ENCODE measurements around the gene TMEM187. TPM values are rescaled to one million over a fixed set of nuclear protein-coding genes. Genes with fewer than 3 reads are reported as not detected.

Gene TMEM187
- total RNA-seq, 2 experiments from 2014 or later, result 9.9 to 12.6 TPM

- CTCF ChIA-PET, result interaction anchor here (0.7 to 2.6 kb wide), 7 partner anchors 7 to 361 kb away, joined by 3 to 11 read pairs (median 5); no protein-coding TSS in a partner anchor
- Mint-ChIP-seq H3K27me3 (no peaks in the 10 kb centered on the region), H3K36me3 (ENCODE audit: low read depth) (peaks cover 48% of the 10 kb centered on the region), H3K27ac (peak overlapping the region; percentile 35), H3K9me3 (no peaks in the 10 kb centered on the region), H3K4me1 (peaks cover 23% of the 10 kb centered on the region), H3K4me3 (no peak overlapping the region)
- POLR2A ChIA-PET, result interaction anchor here (0.7 to 2.8 kb wide), 3 partner anchors 12 to 34 kb away, joined by 3 to 18 read pairs (median 8); no protein-coding TSS in a partner anchor
- no peak for DNase-seq
Measured at GRCh38 chrX:154014429-154015380, 42.2 kb downstream of the TMEM187 start.

GRCh38 chrX:154015581-154016264 is 43.2 kb downstream of the TMEM187 start:
- Mint-ChIP-seq H3K27me3 (no peaks in the 10 kb centered on the region), H3K4me1 (peaks cover 21% of the 10 kb centered on the region), H3K9me3 (no peaks in the 10 kb centered on the region), H3K36me3 (ENCODE audit: low read depth) (peaks cover 41% of the 10 kb centered on the region), H3K27ac (peak overlapping the region; percentile 71), H3K4me3 (no peak overlapping the region)
- DNase-seq, result no peak
- ChIA-PET POLR2A (interaction anchor here (1.5 kb wide), 1 partner anchor 14 kb away, joined by 3 read pairs; no protein-coding TSS in a partner anchor), CTCF (no interaction called here)

DNA sequence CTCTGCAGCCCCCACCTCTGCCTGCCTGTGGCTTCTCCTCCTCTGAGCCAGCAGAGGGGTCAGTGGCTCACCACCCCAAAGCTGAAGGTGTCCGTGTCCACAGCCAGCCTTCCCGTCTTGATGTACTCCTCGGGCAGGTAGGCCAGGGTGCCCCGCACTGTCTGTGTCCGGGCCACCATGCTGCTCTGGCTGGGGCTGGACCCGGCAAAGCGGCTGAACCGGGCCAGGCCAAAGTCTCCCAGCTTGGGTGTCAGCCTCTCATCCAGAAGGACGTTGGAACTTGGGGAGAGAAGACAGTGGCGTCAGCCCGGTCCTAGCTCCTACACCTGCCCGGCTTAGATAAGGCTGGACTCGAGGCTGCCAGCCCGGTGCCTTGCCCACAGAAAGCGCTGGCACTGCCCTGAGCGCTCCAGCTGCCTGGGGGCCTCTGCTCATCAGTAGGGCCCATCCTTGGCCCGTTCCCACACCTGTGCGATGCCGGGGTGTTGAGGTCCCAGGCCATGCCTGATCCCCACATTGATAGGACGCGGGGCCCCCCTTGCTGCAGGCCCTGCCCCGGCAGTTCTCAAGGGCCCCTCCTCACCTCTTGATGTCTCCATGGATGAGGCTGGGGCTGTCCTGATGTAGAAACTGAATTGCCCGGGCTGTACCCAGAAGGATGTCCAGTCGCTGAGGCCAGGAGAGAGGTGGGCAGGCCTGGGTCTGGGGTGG is 44.0 kb downstream of the TMEM187 start:
- Mint-ChIP-seq H3K27me3 (no peaks in the 10 kb centered on the region), H3K9me3 (no peaks in the 10 kb centered on the region), H3K4me1 (peaks cover 28% of the 10 kb centered on the region), H3K4me3 (no peak overlapping the region), H3K27ac (no peak overlapping the region), H3K36me3 (ENCODE audit: low read depth) (peaks cover 37% of the 10 kb centered on the region)
- no peak for DNase-seq
- ChIA-PET POLR2A (interaction anchor here (1.0 to 1.5 kb wide), 2 partner anchors 15 to 45 kb away, joined by 3 to 7 read pairs; partner anchors contain the start of gene HCFC1), CTCF (no interaction called here)

DNA sequence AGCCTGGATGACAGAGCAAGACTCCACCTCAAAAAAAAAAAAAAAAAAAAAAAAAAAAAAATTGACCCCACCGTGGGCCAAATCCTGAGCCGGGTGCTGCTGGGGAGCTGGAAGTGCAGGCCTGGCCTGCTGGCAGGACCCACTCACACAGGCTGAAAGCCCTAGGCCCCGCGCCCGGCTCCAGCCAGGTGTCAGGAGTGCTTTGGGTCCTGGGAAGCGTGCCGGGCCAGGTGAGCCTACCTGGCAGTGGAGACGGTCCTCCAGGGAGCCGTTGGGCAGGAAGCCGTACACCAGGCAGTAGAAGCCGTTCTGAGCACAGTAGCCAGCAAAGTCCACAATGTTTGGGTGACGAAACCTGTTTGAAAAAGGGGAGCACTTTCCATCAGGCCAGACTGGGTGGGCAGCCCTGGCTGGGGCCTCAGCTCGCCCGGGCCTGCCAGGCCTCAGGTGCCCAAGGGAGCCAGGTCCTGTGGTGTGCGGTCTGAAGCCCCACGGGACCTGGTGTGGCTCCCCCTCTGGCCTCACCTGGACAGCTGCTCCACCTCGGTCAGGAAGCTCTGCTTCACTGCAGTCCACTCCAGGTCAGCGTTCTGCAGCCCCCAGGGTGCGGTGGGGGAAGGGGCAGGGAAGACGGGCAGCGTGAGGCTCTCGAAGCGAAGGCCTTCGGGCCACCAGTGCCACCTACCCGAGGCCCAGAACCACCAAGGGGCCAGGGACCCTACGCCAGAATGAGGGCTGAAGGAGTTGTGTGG is 45.4 kb downstream of the TMEM187 start:
- CTCF ChIA-PET, result interaction anchor here (0.6 to 1.1 kb wide), 3 partner anchors 9 to 93 kb away, joined by 3 to 6 read pairs (median 4); no protein-coding TSS in a partner anchor
- POLR2A ChIA-PET, result interaction anchor here (0.7 to 3.8 kb wide), 10 partner anchors 15 to 381 kb away, joined by 3 to 26 read pairs (median 6); partner anchors contain the start of genes EMD, HCFC1, RPL10 and TMEM187
- Mint-ChIP-seq H3K27ac (peak overlapping the region; percentile 84), H3K9me3 (no peaks in the 10 kb centered on the region), H3K27me3 (no peaks in the 10 kb centered on the region), H3K4me1 (peaks cover 28% of the 10 kb centered on the region), H3K4me3 (peak overlapping the region; percentile 86), H3K36me3 (ENCODE audit: low read depth) (peaks cover 32% of the 10 kb centered on the region)
- DNase-seq, result no peak

- no peaks in the 10 kb centered on the region for H3K9me3 Mint-ChIP-seq
- DNase-seq, result peak; percentile 18
- H3K4me1 Mint-ChIP-seq, result peaks cover 25% of the 10 kb centered on the region
- H3K27ac Mint-ChIP-seq, result peak overlapping the region; percentile 84
- H3K36me3 Mint-ChIP-seq (ENCODE audit: low read depth), result peaks cover 27% of the 10 kb centered on the region
- POLR2A ChIA-PET, result interaction anchor here (0.7 to 3.8 kb wide), 12 partner anchors 8 to 380 kb away, joined by 3 to 26 read pairs (median 4); partner anchors contain the start of genes EMD, HCFC1, RPL10 and TMEM187
- CTCF ChIA-PET, result interaction anchor here (0.6 to 1.1 kb wide), 3 partner anchors 9 to 93 kb away, joined by 3 to 4 read pairs (median 3); no protein-coding TSS in a partner anchor
- no peaks in the 10 kb centered on the region for H3K27me3 Mint-ChIP-seq
- H3K4me3 Mint-ChIP-seq, result peak overlapping the region; percentile 86
Measured at GRCh38 chrX:154018518-154019060, 46.0 kb downstream of the TMEM187 start.

DNA sequence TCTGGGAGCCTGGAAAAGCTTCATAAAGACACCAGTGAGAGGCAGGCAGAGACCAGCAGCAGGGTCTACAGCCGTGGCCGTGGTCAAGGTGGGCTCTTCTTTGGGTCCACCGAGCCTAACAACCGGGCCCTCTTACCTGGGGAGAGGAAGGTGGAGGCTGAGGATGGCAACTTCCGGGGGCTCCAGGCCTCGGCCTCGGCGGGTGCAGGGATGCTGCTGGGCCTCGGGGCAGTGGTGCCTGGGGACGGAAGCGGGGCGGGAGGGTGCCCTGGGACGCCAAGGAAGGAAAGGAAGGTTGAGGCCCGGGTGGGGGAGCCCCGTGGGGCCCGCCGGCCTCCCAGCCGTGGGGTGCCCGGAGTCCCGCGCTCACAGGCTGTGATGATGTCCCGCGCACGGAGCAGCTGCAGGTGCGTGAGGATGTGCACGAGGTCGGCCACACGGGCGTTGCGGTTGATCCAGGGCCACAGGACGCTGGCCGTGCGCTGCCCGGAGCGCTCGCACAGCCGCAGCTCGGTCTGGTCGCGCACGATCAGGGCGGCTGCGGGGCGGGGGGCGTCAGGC is 46.6 kb downstream of the TMEM187 start:
- peak; percentile 26 for DNase-seq
- Mint-ChIP-seq H3K4me1 (peaks cover 24% of the 10 kb centered on the region), H3K27me3 (no peaks in the 10 kb centered on the region), H3K36me3 (ENCODE audit: low read depth) (peaks cover 25% of the 10 kb centered on the region), H3K27ac (peak overlapping the region; percentile 84), H3K4me3 (peak overlapping the region; percentile 86), H3K9me3 (no peaks in the 10 kb centered on the region)
- ChIA-PET CTCF (interaction anchor here (0.6 to 1.6 kb wide), 4 partner anchors 8 to 94 kb away, joined by 3 to 4 read pairs (median 4); no protein-coding TSS in a partner anchor), POLR2A (interaction anchor here (0.8 to 3.8 kb wide), 10 partner anchors 9 to 360 kb away, joined by 3 to 26 read pairs (median 4); partner anchors contain the start of genes EMD, HCFC1 and TMEM187)

GRCh38 chrX:154019633-154020528 is 47.3 kb downstream of the TMEM187 start, which contains the start of gene IRAK1:
IRAK1 (minus strand) TSS chrX:154019902; CDS start chrX:154019812, 90 bp downstream.
- H3K4me1 Mint-ChIP-seq, result peaks cover 19% of the 10 kb centered on the region
- POLR2A ChIA-PET, result interaction anchor here (0.9 to 3.8 kb wide), 14 partner anchors 10 to 359 kb away, joined by 3 to 26 read pairs (median 4); partner anchors contain the start of genes EMD, HCFC1 and TMEM187
- peak; percentile 65 for DNase-seq
- peak within 1 kb of the TSS; percentile 94 for H3K27ac Mint-ChIP-seq
- peak within 1 kb of the TSS; percentile 89 for H3K4me3 Mint-ChIP-seq
- no peaks in the 10 kb centered on the region for H3K9me3 Mint-ChIP-seq
- CTCF ChIA-PET, result interaction anchor here (0.6 to 1.7 kb wide), 7 partner anchors 9 to 117 kb away, joined by 3 to 5 read pairs (median 3); no protein-coding TSS in a partner anchor
- H3K27me3 Mint-ChIP-seq, result no peaks in the 10 kb centered on the region
- H3K36me3 Mint-ChIP-seq (ENCODE audit: low read depth), result peaks cover 21% of the 10 kb centered on the region

DNA sequence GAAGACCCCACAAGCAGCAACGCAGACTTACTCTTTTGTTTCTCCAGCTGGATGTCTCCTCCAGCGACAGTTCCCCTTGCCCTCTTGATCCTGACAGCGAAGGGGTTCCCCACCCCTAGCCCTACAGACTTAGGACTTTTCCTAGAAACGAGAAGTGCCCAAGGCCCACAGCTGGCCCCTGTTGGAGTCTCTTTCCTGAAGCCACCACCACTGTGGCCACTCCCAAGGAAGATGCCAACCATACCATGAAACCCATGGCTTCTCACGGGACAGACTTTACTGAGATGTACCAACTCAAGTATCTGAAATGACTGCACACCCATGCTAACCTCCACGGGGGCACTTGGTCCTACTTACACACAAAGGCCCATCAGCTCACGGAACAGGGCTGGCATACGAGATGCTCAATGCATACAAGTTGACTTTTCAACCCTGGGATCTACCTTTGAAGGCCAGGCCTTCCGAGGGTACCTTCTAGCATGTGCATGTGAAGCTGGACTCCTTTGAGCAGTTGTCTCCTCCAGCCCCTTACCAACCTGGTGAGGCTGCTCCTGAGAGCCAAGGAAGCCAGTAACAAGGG is 48.1 kb downstream of the TMEM187 start:
- H3K36me3 Mint-ChIP-seq (ENCODE audit: low read depth), result peaks cover 17% of the 10 kb centered on the region
- H3K27ac Mint-ChIP-seq, result peak overlapping the region; percentile 94
- no peaks in the 10 kb centered on the region for H3K9me3 Mint-ChIP-seq
- CTCF ChIA-PET, result interaction anchor here (0.6 to 1.7 kb wide), 9 partner anchors 8 to 353 kb away, joined by 3 to 5 read pairs (median 3); no protein-coding TSS in a partner anchor
- peaks cover 14% of the 10 kb centered on the region for H3K4me1 Mint-ChIP-seq
- POLR2A ChIA-PET, result interaction anchor here (0.9 to 3.8 kb wide), 11 partner anchors 13 to 96 kb away, joined by 3 to 26 read pairs (median 4); partner anchors contain the start of genes HCFC1 and TMEM187
- peak overlapping the region; percentile 89 for H3K4me3 Mint-ChIP-seq
- no peaks in the 10 kb centered on the region for H3K27me3 Mint-ChIP-seq
- peak; percentile 18 for DNase-seq

DNA sequence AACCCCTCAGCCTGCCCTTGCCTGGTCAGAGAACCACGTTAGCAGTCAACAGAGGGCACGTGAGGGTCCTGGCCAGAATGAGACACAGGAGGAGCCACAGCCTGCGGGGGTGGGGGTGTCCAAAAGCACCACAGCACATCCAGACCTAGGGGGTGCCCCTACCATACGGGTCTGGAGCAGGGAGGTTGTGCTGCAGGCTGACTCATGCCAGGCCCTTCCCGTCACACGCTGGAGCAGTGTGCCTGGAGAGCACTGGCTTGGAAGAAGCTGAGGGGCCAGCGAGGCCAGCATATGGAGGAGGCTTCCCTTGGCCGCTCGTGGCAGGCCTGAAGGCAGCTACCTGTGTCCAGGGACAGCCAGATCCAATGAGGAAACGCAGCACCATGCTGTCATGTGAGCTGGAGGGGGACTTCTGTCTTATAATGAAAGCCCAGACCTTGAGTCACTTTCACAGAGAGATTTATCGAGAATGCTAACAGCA is 48.6 kb downstream of the TMEM187 start:
- Mint-ChIP-seq H3K36me3 (ENCODE audit: low read depth) (peaks cover 13% of the 10 kb centered on the region), H3K27ac (no peak overlapping the region), H3K9me3 (no peaks in the 10 kb centered on the region), H3K27me3 (no peaks in the 10 kb centered on the region), H3K4me3 (peak overlapping the region; percentile 89), H3K4me1 (peaks cover 9% of the 10 kb centered on the region)
- ChIA-PET CTCF (interaction anchor here (0.9 to 1.7 kb wide), 5 partner anchors 7 to 352 kb away, joined by 3 to 5 read pairs (median 3); no protein-coding TSS in a partner anchor), POLR2A (interaction anchor here (1.1 to 3.8 kb wide), 6 partner anchors 19 to 53 kb away, joined by 3 to 26 read pairs (median 4); partner anchors contain the start of gene TMEM187)
- peak; percentile 19 for DNase-seq
